GM19351 (cell line): ENCODE measurements around the gene GALNT12.

Experiments used
- ATAC-seq: cut with Tn5 transposase; IDR thresholded peaks from one replicate; pipeline ENCODE4 v1.9.1; 2021; ENCODE audit warnings: mild to moderate bottlenecking, moderate library complexity; ENCODE audit not compliant: unreplicated experiment

GALNT12 gene

DNA sequence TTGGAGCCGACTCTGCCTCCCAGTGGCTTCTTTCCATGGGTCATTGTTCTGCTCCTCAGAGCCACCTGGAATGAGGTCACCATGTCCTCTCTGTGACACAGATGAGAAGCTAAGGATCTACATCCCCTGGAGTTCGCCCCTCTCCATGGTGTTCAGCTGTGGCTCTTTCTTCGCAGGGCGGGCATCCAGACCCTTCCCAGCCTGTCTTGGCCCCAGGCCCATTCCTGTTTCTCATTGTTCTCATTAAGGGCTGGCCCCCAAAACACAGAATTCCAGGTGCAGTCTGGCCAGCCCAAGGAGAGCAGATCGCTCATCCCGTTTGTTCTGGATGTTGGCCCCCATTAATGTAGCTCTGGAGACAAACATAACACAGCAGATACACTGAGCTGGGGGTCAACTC, 69.8 kb downstream of the GALNT12 start:
- no peak for ATAC-seq

DNA sequence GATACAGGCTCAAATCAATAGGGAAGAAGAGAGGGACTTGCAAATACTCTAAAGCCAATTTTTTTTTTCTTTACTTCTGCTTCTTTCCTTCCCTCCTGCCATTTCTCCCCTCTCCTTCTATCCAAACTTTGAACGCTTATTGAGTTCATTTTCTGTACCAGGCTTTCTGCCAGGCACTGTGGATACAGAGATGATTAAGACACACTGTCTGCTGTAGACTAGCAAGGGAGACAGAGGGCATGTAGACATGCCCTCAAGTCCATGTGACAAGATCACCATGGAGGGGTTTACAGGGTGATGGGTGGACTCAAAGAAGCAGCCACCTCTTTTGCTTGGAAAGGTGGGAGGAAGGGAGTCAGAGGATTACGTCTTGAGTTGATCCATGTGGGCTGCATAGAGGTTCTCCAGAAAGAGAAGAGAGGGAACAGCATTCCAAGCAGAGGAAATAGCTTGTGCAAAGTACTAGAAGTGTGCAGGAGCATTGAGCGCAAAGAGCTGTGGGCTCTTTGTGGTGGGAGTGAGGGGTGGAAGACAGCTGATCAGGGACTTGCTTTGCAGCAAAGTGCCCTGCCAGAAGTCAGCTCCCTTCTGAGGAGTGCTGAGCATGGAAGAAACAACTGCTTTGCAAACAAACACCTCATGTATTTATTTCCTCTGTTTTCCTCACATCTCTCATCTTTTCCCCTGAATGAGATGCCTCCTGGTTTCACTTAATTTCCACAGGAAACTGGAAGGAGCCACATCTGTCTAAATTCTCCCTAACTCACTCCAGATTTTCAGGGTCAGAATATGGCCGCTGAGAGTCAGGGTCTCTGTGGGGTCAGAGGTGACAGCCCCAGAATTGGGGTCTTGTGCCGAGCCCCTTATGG, 71.9 kb downstream of the GALNT12 start:
- no peak for ATAC-seq

DNA sequence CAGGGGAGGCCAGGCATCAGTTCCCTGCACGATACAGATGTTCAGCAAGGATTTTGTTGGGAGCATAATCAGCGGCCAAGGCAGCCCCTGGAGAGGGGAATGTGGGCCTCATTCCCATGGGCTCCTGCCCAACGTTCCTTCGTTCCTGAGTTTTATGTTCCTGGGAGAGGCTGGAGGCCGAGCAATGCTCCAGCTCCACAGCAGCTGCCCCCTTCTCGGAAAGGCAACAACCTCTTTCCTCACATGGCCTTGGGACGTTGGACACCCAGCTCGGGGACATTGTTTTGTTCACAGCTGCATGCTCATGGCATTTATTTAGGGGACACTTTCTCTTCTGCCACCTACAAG, 72.5 kb downstream of the GALNT12 start:
- ATAC-seq = no peak

DNA sequence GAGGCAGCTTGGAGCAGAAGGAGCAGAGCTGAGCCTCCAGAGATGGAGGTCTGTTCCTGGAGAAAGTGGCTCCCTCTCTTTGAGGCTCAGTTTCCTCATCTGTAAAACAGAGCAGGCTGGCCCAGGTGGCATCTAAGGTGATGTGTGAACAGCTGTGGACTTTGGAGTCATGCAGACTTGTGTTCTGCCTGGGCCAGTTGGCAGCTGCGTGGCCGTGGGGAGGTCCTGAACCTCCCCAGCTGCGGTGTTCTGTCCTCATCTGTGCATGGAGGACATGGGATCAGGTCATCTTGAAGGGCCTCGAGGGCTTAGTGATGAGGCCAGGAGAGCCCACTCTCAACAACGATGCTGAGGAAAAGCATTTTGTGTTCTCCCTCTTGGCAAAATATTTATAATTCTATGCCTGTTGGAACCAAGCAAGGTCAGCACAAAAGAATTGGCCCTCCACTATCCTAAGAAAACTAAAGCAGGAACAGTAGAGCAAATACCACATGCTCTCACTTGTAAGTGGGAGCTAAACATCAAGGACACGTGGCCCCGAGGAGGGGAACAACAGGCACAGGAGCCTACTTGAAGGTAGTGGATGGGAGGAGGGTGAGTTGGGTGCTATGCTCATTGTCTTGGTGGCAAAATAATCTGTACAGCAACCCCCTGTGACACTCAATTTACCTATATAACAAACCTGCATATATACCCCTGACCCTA, 73.0 kb downstream of the GALNT12 start:
- no peak for ATAC-seq

DNA sequence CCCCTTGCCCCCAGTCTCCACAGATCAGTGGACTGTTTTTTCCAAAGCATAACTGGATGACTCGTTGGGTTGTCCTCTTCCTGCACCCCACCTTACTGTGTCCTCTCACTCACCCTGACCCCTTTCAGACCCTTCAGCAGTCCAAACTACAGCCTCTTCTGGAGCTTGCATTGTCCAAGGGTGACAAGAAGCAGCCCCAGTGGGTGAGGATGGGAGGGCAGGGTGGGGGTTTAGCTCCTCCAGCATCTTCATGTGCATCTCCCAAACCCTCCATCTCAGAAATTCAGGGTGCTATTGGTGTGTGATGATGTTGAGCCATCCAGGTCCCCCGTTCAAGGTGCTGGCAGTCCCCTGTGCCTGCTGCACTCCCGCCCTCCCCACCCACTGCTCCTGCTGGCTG, 73.9 kb downstream of the GALNT12 start:
- ATAC-seq = no peak

DNA sequence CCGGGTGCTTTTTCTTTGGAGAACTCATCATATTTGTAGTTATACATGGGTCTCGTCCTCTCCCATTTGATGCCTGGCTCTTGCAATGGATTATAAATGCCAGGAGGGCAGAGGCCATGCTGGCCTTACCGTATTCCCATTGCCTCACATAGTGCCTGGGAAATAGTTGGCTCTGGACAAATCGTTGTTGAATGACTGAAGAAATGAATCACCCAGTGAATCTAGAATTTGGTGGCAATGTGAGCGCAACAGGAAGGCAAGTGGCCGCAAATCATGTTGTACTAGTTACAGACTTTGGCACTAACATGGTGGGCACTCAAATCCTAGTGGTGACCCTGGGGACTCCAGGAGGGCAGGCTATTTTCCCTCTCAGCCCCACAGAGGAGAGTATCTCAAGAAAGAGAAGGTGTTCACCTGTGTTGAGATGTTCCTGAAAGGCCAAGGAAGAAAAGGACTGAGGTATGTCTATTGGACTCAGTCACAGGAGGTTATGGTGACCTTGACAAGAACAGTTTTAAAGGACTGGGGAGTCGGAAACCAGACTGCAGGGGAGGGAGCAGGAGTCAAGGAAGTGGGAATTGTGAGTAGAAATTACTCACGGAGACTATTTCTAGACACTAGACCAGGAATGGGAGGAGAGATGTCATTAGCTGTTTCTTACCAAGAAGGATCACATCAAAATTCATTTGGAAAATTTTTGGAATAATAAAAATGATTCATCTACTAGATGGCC, 74.5 kb downstream of the GALNT12 start:
- no peak for ATAC-seq

DNA sequence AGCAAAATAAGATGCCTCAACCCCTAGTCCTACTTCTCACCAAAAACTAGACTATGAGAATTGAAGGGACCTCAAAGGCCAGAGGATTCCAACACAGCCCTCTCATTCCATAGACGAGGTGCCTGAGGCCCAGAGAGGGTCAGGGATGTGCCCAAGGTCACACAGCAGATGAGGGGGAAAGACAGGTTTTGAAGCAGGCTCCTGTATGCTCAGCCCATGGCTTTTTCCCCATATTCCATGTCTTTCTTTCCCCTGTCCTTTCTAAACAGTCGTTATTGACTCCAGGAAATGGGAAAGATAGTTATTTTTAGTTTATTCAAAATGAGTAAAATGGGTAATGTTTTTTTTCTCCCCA, 75.1 kb downstream of the GALNT12 start:
- ATAC-seq = no peak

DNA sequence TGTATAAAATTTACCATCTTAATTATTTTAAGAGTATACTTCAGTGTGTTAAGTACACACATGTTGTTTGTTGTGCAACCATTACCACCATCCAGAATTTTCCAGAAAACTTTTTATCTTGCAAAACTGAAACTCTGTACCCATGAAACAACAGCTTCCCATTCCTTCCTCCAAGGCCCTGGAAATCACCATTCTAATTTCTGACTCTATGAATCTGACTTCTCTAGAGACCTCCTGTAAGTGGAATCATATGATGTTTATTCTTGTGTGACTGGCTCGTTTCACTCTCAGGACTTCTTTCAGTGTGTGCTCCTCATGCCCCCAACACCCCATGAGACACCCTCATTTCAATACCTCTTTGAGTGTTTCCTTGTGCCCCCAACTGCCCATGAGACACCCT, 75.8 kb downstream of the GALNT12 start:
- ATAC-seq = no peak

DNA sequence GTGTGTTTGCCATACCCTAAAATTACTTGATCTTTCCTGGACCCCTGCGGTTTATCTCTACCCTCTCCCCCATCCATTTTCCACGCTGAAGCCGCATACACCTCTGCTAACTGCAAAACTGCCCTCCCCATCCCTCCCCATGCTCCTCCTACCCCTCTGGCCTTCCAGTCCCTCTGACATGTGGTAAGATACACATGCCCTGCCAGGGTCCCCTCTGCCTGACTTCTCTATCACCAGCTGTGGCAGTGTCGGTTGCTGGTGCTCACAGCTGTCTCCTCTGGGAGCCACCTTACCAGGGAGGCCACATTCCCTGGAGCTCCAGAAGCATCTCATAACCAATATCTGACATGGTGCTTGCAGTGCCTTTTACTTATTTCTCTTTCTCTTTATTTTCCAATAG, 77.4 kb downstream of the GALNT12 start:
- ATAC-seq = no peak

DNA sequence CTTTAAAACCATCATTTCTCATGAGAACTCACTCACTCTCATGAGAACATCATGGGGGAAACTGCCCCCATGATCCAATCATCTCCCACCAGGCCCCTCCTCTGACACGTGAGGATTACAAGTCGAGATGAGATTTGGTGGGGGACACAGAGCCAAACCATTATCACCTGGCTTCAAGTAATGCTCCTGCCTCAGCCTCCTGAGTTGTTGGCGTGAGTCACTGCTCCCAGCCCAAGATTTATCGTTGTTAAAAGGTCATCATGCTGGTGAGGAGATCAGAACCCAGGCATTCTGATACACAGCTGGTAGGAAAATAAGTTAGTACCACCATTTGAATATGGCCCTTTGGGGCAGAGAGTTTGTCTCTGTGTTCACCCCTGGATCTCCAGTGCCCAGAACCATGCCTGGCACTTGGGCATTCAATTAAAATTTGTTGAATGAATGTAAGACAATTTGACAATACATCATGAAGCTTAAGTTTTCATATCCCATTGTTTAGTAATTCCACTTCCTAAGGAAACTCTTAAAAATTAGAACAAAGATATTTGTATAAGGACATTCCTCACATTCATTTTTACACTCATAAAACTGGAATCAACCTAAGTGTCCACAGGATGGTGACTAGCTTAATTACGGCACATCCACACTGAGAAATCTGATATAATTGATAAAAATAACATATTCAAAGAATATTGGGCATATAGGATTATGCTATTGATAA, 78.3 kb downstream of the GALNT12 start:
- no peak for ATAC-seq

DNA sequence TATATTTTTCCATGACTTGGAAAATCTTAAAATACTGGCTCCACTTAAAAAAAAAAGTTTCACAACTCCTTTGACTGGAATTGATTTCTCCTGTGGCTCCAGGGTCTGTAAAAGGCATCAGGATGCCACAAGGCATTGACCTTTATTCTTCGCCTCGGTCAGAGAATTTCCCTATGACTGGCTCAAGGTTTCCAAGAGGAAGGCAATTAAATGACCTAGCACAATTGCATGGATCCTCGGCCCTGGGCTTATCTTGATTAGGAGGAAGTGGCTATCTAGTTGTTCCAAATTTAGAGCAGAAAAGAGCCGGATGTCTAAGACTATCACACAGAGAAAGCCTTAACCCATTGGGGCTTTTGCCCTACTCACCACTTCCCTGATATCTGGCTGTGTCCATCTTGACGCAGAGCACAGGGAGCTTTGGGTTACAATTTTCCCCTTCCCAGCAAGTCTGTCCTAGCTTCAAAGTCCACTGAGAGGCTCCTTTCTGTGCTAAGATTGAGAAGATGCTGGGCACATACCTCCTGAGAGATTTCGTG, 79.3 kb downstream of the GALNT12 start:
- ATAC-seq = no peak

DNA sequence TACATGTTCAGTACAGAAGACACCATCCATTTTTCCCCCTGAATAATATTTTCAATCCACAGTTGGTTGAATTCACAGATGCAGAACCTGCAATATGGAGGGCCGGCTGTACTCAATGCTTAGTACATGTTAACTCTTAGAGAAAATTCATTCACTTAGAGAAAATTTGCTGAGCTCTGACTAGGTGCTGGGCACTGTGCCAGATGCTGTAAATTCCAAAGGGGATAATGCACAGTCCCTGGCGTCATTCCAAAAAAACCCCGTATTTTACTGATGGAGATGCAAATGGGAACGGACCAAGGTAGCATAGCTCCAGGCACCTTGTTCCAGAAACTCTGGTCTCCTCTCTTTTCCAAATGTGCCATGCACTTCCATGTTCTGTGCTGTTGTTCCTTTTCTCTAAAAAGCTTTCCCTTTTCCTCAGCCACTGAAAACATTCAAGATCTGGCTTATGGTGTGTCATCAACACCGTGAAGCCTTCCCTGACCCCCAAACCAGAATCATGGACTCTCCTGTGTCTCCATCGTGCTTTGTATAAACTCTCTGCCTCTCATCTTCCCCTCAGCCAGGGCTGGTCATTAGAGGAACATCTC, 80.5 kb downstream of the GALNT12 start:
- ATAC-seq = no peak

DNA sequence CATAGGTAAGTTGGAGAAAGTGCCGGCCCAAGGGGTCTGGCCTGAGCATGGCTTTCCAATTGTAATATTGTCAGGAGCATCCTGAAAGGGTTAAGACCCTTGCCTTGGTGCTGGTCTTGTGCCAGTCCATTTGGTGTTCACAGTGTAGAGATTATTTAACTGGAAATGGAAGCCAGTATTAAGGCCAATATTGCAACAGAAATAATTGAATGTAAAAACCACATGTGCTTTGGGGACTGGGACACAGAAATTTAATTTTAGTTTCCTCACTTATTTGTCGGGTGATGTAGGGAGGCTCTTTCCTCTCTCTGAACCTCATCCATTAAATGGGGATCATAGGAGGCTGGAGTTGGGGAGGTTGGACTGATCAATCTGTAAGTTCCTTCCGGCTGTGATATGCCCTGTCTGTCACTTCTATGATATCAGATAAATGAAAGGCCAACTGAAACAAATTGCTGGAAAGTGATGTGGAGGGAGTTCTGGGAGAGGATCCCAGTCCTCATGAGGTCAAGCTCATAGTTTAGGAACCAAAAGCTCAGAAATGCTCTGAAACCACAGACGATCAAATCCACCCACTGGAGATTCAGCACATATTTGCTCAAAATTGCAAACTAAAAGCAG, 81.4 kb downstream of the GALNT12 start:
- no peak for ATAC-seq

DNA sequence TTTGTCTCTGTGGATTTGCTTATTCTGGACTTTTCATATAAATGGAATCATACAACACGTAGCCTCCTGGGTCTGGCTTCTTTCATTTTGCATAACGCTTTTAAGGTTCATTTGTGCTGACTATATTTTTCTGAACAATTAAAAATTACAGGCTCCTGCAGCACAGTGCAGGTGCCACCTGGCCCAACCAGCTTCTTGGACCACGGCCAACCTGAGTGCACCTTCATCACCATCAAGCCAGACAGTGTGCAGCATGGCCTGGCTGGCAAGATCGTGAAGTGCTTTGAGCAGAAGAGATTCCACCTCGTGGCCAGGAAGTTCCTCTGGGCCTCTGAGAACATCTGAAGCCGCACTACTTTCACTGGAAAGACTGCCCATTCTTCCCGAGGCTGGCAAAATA, 82.8 kb downstream of the GALNT12 start:
- no peak for ATAC-seq

DNA sequence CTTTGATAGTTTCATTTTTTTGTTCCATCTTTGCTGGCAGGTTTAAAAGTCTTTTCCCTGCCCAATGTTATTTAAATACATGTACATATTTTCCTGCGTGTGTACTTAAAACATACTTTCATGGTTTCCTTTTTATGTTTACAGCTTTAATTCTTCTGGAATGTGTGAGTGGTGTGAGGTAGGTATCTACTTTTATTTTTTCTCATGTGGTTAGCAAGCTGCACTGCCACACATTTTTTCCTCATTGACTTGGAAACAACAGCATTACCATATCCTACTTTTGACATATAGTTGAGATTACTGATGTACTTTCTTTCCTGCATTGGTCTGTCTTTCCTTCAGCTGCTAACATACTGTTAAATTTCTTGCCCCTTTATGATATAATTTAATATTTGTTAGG, 84.8 kb downstream of the GALNT12 start:
- ATAC-seq = no peak

DNA sequence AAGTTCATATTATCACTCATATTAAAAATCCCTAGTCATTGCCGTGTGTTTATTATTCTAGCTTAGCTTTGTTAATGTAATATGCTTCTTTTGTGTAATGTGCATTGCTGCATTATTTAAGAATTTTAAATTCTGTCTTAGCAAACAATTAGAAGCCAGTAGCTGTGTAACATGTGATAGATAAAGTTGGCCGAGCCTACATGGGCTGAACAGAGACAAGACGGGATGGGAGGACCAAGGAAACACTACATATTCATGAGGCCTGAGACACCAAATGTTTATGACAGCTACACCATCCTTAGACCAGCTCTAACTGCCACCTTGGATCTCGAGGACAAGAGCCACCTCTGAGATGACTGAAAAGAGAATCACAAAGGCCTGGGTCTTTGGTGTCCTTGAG, 85.2 kb downstream of the GALNT12 start:
- ATAC-seq = no peak

DNA sequence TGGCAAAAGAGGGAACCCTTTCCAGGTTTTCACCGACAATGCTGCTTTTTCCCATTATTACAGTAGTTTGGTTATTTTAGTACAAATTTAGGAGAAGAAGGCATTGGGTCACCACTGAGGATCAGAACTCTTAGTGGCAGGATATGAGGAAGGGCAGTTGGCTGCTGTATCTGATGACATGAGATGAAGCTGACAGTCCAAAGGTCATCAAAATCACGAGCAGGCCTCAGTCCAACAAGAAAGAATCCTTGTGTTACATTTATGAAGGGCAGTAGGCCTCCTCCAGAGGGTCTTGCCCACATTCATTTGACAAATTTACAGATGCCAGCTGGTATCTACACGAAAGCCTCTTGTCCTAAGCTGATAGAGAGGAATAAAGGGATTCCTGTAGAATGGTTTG, 86.7 kb downstream of the GALNT12 start:
- ATAC-seq = no peak

DNA sequence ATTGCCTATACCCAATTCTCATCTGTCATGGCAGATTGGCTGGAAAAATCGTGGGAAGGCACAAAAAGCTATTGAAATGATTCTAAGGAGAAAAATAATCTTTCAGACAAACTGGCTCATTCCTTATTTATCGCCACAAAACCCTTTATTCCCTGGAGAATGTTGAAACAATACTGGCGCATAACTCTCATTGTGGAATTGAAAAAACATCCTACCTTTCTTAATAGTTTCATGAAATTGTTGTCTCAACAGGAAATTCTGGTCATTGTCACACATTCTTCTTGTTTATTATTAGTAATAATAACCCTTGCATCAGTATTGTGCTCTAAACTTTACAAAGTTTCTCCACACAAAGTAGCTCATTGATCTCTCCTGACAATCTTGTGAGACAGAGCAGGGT, 87.3 kb downstream of the GALNT12 start:
- ATAC-seq = no peak

DNA sequence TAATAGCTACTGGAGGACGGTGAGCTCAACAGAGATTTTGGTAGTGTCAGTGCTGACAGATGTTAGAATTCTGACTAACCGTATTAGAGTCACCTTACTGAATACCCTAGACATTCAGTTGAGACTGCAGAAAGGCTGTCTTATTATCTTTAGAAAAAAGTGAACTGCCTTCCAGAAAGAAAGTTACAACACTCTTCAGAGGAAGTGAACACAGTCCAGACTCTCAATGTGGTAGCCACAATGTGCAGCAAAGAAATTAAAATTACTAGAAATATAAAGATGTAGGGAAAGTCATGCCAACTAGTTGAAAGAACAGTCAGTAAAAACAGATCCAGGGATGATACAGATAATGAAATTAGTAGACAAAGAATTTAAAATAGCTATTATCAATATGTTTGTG, 89.2 kb downstream of the GALNT12 start:
- ATAC-seq = no peak

DNA sequence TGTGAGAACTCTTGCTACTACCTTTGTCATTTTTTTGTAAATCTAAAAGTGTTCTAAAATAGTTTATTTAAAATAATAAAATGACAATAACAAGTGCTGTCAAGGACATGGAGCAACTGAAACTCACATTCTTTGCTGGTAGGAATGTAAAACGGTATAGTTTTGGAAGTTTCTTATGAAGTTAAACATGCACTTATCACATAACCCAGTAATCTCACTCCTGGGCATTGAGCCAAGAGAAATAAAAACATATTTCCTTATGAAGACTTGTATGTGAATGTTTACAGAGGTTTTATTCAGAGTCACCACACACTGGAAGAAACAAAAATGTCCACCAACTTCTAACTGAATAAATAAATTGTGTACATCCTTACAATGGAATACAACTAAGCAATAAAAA, 90.3 kb downstream of the GALNT12 start:
- no peak for ATAC-seq
